NCI-H2196 treated with DMSO at 0.1 percent for 48 hours (cell line): ENCODE results near the gene CAPN9.
"Not testable (repeated sequence)": the region's sequence is repeated elsewhere in the genome, so short reads cannot be mapped to it uniquely, and the experiment has no call there.

Source experiments
- DNase-seq: peaks from one replicate; lab custom pipeline; 2025; ENCODE audit not compliant: unreplicated experiment; lab: John Stamatoyannopoulos, UW

CAPN9 gene

DNA sequence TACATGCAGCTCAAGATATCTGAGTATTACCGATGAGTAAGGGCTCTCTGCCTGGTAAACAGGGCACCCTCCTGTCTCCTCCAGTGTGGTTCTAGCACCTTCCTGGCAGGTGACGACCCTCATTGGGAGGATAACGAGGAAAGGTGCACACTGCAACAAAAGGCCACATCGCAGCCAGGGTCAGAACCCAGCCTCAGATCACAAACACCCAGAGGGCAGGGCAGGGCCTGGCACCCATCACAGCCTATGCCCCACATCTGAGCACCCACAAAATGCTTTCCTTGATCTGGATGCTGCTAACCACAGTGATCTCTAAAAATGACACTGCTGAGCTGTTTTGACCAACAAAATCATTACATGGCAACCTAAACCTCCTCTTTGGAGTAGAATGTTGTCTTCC lies 97.4 kb downstream of the CAPN9 start:
- DNase-seq, result no peak

DNA sequence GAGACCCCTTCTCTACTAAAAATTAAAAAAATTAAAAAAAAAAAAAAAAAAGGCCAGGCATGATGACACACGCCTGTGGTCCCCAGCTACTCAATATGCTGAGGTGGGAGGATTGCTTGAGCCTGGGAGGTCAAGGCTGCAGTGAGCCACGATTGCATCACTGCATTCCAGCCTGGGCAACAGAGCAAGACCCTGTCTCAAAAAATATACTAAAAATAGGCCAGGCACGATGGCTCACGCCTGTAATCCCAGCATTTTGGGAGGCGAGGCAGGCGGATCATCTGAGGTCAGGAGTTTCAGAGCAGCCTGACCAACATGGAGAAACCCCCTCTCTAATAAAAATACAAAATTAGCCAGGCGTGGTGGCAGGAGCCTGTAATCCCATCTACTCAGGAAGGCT lies 98.0 kb downstream of the CAPN9 start:
- not testable (repeated sequence) for DNase-seq

DNA sequence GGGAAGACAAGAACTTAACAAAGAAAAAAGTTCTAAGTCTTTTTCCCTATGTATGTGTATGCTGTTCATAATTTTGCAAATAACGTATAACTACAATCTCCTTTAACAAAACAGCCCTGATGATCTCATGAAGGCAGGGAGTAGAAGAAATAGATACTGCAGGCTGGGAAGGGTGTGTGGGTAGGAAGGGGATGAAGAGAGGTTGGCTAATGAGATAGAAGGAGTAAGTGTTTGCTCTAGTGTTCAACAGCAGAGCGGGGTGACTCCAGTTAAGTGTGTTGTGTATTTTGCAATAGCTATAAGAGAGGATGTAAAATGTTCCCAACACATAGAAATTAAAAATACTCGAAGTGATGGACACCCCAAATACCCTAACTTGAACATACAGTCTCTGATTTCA lies 101.0 kb downstream of the CAPN9 start:
- DNase-seq, result no peak

DNA sequence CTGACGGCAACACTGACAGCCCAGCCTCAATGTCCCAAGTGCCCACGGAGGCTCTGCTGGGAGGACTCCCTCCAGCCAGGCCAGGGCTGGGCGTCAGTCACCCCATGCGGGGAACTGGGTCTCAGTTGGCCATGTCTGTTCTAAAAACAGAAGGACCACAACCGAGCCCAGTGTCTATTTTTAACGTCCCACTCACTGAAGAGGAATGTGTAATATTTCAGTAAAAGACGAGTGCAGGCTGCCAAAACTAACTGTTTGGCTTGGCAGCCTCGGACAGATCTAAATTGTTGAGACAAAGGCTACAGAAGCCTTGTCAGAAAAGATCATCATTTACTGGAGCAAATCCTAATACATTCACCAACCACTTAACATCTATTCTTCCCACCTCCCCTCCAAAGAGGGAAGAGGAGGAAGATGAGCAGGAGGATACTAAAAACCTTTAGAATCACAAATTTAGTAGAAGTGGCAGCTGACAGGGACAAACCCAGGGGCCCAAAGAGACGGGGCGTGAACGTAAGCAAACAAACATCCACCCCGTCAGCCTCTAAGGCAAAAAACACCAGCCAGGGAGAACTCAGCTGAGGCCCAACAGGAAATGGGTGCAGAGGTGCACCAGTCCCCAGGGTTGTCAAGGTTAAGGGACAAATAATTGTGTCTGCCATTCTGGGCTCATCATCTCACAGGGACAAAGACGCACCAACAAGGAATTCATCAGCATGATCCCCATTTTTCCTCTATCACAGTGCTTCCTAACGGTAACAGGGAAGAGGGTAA lies 102.5 kb downstream of the CAPN9 start:
- no peak for DNase-seq

DNA sequence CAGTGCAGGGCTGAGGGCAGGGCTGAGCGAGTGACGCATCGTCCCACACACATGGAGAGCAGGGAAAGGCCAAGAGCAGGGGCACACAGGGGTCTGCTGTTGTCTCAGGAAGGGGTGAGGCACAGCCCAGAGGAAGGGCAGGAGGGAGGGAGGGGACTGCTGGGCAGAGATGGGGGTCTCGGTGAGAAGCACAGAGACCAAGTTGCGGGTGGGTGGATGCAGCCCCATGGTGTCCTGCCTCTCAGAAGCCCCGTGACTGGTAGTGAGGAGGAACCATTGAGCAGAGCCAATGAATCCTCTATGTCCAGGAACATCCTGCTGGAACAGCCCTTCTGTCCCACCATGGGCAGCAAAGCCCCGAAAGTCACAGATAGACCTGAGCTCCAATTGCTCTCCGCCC lies 103.4 kb downstream of the CAPN9 start:
- DNase-seq, result no peak

DNA sequence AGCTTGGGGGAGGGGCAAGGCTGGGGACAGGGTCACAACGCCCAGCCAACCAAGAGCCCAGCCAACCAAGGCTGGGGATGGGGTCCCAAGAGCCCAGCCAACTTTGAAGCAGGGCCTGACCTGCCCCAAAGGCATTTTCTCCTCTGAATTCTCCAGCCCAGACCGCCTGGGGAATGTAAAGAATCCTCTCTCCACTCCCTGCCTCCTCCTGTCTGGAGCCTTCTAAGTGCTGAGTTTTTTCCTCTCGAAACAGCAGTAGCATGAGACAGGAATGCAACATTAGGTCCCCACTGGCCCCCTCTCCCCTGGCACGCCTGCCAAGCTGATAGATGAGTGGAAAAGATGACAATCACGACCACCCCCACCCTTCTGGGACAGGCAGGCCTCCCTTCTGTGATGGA lies 104.1 kb downstream of the CAPN9 start:
- no peak for DNase-seq
